Panc1 (cell line): ENCODE results near the gene CABP4.

Experiments used
- POLR2AphosphoS5 ChIP-seq: IDR thresholded peaks from 2 replicates; pipeline ENCODE4 v1.6.1; 2012; ENCODE audit warnings: mild to moderate bottlenecking, low read depth, low read length, moderate library complexity
- SIN3A ChIP-seq: IDR thresholded peaks from 2 replicates; pipeline ENCODE4 v1.6.1; 2012; ENCODE audit warnings: low read depth, mild to moderate bottlenecking, low read length, moderate library complexity, borderline replicate concordance; ENCODE audit not compliant: insufficient read depth
- TF ChIP-seq, protein P1 (sequence below): fragments of 450-650 bp; IDR thresholded peaks from 2 replicates; pipeline ENCODE4 v1.5.1; 2017; ENCODE audit warnings: mild to moderate bottlenecking

DNA sequence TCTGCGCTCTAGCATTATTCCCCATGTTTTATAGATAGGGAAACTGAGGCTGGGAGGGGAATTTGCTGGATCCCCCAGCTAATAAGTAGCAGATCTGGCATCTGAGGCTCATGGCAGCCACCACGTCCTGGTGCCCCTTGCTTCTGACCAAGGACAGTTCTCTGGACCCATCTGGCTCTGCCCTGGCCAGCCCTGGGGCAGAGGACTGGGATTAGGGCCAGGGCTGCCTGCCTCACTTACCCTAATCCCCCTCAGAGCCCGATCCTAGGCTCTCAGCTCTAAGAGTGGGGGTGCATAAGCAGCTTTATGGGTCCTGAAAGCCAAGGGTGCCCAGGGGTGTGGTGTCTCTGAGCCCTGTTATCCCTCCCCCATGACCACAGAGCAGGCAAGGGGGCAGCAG lies at the start of gene CABP4:
- TF ChIP-seq POLR2AphosphoS5 (no peak), SIN3A (no peak)
- TF ChIP-seq, protein P1, sequence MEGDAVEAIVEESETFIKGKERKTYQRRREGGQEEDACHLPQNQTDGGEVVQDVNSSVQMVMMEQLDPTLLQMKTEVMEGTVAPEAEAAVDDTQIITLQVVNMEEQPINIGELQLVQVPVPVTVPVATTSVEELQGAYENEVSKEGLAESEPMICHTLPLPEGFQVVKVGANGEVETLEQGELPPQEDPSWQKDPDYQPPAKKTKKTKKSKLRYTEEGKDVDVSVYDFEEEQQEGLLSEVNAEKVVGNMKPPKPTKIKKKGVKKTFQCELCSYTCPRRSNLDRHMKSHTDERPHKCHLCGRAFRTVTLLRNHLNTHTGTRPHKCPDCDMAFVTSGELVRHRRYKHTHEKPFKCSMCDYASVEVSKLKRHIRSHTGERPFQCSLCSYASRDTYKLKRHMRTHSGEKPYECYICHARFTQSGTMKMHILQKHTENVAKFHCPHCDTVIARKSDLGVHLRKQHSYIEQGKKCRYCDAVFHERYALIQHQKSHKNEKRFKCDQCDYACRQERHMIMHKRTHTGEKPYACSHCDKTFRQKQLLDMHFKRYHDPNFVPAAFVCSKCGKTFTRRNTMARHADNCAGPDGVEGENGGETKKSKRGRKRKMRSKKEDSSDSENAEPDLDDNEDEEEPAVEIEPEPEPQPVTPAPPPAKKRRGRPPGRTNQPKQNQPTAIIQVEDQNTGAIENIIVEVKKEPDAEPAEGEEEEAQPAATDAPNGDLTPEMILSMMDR: no peak
